ENCODE measurements around the gene HMCN2. TPM values are rescaled to one million over a fixed set of nuclear protein-coding genes. Genes with fewer than 3 reads are reported as not detected.

HMCN2 gene
- total RNA-seq, 1 experiment from 2014 or later: not detected

GRCh38 chr9:130308081-130308571 is 42.6 kb downstream of the HMCN2 start:
- Mint-ChIP-seq H3K4me1 (ENCODE audit: insufficient read depth, unreplicated experiment) (peaks cover 6% of the 10 kb centered on the region), H3K27me3 (ENCODE audit: insufficient read depth, unreplicated experiment) (peaks cover 57% of the 10 kb centered on the region), H3K4me3 (ENCODE audit: unreplicated experiment) (no peak overlapping the region), H3K9me3 (ENCODE audit: unreplicated experiment) (no peaks in the 10 kb centered on the region), H3K27ac (ENCODE audit: low read depth, unreplicated experiment) (no peak overlapping the region), H3K36me3 (ENCODE audit: insufficient read depth, unreplicated experiment) (no peaks in the 10 kb centered on the region)
- ChIA-PET CTCF (interaction anchor here (0.7 kb wide), 2 partner anchors 89 to 616 kb away, joined by 3 read pairs; no protein-coding TSS in a partner anchor), POLR2A (interaction anchor here (0.7 kb wide), 1 partner anchor 385 kb away, joined by 4 read pairs; no protein-coding TSS in a partner anchor)
- no peak for DNase-seq (ENCODE audit: unreplicated experiment)
- BruUV-seq (replicated peaks): no TSS peak
- intact Hi-C loops (cut with micrococcal nuclease): no loop called here
- TF ChIP-seq CTCF (IDR thresholded peaks at IDR 0.05; ENCODE audit: unreplicated experiment): no peak

GRCh38 chr9:130309689-130310455 is 44.3 kb downstream of the HMCN2 start:
- Mint-ChIP-seq H3K27ac (ENCODE audit: low read depth, unreplicated experiment) (no peak overlapping the region), H3K4me1 (ENCODE audit: insufficient read depth, unreplicated experiment) (peaks cover 6% of the 10 kb centered on the region), H3K27me3 (ENCODE audit: insufficient read depth, unreplicated experiment) (peaks cover 39% of the 10 kb centered on the region), H3K4me3 (ENCODE audit: unreplicated experiment) (no peak overlapping the region), H3K36me3 (ENCODE audit: insufficient read depth, unreplicated experiment) (no peaks in the 10 kb centered on the region), H3K9me3 (ENCODE audit: unreplicated experiment) (no peaks in the 10 kb centered on the region)
- POLR2A ChIA-PET: no interaction called here
- no peak for DNase-seq (ENCODE audit: unreplicated experiment)
- no TSS peak for BruUV-seq (replicated peaks)
- intact Hi-C loops (cut with micrococcal nuclease): no loop called here
- TF ChIP-seq CTCF (IDR thresholded peaks at IDR 0.05; ENCODE audit: unreplicated experiment): no peak
- CTCF ChIA-PET: interaction anchor here (0.8 kb wide), 1 partner anchor 9 kb away, joined by 3 read pairs; no protein-coding TSS in a partner anchor

- Mint-ChIP-seq H3K4me1 (ENCODE audit: insufficient read depth, unreplicated experiment) (peaks cover 6% of the 10 kb centered on the region), H3K4me3 (ENCODE audit: unreplicated experiment) (no peak overlapping the region), H3K27me3 (ENCODE audit: insufficient read depth, unreplicated experiment) (peaks cover 34% of the 10 kb centered on the region), H3K9me3 (ENCODE audit: unreplicated experiment) (no peaks in the 10 kb centered on the region), H3K36me3 (ENCODE audit: insufficient read depth, unreplicated experiment) (no peaks in the 10 kb centered on the region), H3K27ac (ENCODE audit: low read depth, unreplicated experiment) (no peak overlapping the region)
- POLR2A ChIA-PET: no interaction called here
- TF ChIP-seq CTCF (IDR thresholded peaks at IDR 0.05; ENCODE audit: unreplicated experiment): no peak
- no peak for DNase-seq (ENCODE audit: unreplicated experiment)
- BruUV-seq (replicated peaks): no TSS peak
- intact Hi-C loops (cut with micrococcal nuclease): no loop called here
- CTCF ChIA-PET: interaction anchor here (0.8 kb wide), 1 partner anchor 9 kb away, joined by 3 read pairs; no protein-coding TSS in a partner anchor
Measured at GRCh38 chr9:130310456-130310855, 44.9 kb downstream of the HMCN2 start.

- no TSS peak for BruUV-seq (replicated peaks)
- ChIA-PET CTCF (no interaction called here), POLR2A (no interaction called here)
- intact Hi-C loops (cut with micrococcal nuclease): no loop called here
- no peak for TF ChIP-seq CTCF (IDR thresholded peaks at IDR 0.05; ENCODE audit: unreplicated experiment)
- Mint-ChIP-seq H3K27me3 (ENCODE audit: insufficient read depth, unreplicated experiment) (peaks cover 38% of the 10 kb centered on the region), H3K27ac (ENCODE audit: low read depth, unreplicated experiment) (no peak overlapping the region), H3K36me3 (ENCODE audit: insufficient read depth, unreplicated experiment) (no peaks in the 10 kb centered on the region), H3K4me1 (ENCODE audit: insufficient read depth, unreplicated experiment) (peaks cover 6% of the 10 kb centered on the region), H3K4me3 (ENCODE audit: unreplicated experiment) (no peak overlapping the region), H3K9me3 (ENCODE audit: unreplicated experiment) (no peaks in the 10 kb centered on the region)
- no peak for DNase-seq (ENCODE audit: unreplicated experiment)
Measured at GRCh38 chr9:130311003-130311402, 45.4 kb downstream of the HMCN2 start.
